Fibroblast of peridontal ligament (primary cell): ENCODE results near the gene KRTAP10-11.
"Not testable (repeated sequence)": the region's sequence is repeated elsewhere in the genome, so short reads cannot be mapped to it uniquely, and the experiment has no call there.

Experiments used
- DNase-seq: peaks from one replicate; pipeline ENCODE4 v3.0.0-alpha.2; 2010; ENCODE audit errors: extremely low read depth

KRTAP10-11 gene

GRCh38 chr21:44614961-44615391 is 31.2 kb upstream of the KRTAP10-11 start:
- no peak for DNase-seq

GRCh38 chr21:44615466-44615865 is 30.7 kb upstream of the KRTAP10-11 start:
- no peak for DNase-seq

- no peak for DNase-seq
Measured at GRCh38 chr21:44615911-44616590, 30.2 kb upstream of the KRTAP10-11 start.

- DNase-seq = no peak
Measured at GRCh38 chr21:44616591-44616926, 29.7 kb upstream of the KRTAP10-11 start.

GRCh38 chr21:44617071-44617501 is 29.1 kb upstream of the KRTAP10-11 start:
- DNase-seq = no peak

GRCh38 chr21:44618504-44618903 is 27.7 kb upstream of the KRTAP10-11 start:
- DNase-seq = no peak

- no peak for DNase-seq
Measured at GRCh38 chr21:44618909-44619308, 27.3 kb upstream of the KRTAP10-11 start.

- DNase-seq = no peak
Measured at GRCh38 chr21:44619886-44620285, 26.3 kb upstream of the KRTAP10-11 start.

GRCh38 chr21:44623575-44623974 is 22.6 kb upstream of the KRTAP10-11 start:
- DNase-seq = no peak

- no peak for DNase-seq
Measured at GRCh38 chr21:44625756-44626155, 20.5 kb upstream of the KRTAP10-11 start.

GRCh38 chr21:44626262-44626661 is 20.0 kb upstream of the KRTAP10-11 start:
- DNase-seq = no peak

GRCh38 chr21:44626673-44627143 is 19.5 kb upstream of the KRTAP10-11 start, which contains the start of gene KRTAP10-9:
Gene KRTAP10-9 (plus strand): TSS chr21:44627093. CDS start chr21:44627172, 79 bp downstream.
- no peak for DNase-seq

- not testable (repeated sequence) for DNase-seq
Measured at GRCh38 chr21:44627181-44627822, 18.9 kb upstream of the KRTAP10-11 start.

- not testable (repeated sequence) for DNase-seq
Measured at GRCh38 chr21:44627831-44628233, 18.4 kb upstream of the KRTAP10-11 start.

- DNase-seq = no peak
Measured at GRCh38 chr21:44628707-44629391, 17.4 kb upstream of the KRTAP10-11 start.

- DNase-seq = no peak
Measured at GRCh38 chr21:44630440-44630839, 15.8 kb upstream of the KRTAP10-11 start.

GRCh38 chr21:44632067-44632466 is 14.1 kb upstream of the KRTAP10-11 start:
- no peak for DNase-seq

GRCh38 chr21:44636209-44637017 is 9.8 kb upstream of the KRTAP10-11 start:
- DNase-seq = no peak

- DNase-seq = no peak
Measured at GRCh38 chr21:44637018-44637850, 9.0 kb upstream of the KRTAP10-11 start, which contains the start of gene KRTAP10-10. Gene KRTAP10-10 (plus strand): TSS chr21:44637356. CDS start chr21:44637418, 62 bp downstream.

GRCh38 chr21:44637851-44638348 is 8.3 kb upstream of the KRTAP10-11 start:
- DNase-seq = not testable (repeated sequence)
